ENCODE measurements around the gene NUDT22. TPM values are rescaled to one million over a fixed set of nuclear protein-coding genes. Genes with fewer than 3 reads are reported as not detected.
A peak's percentile ranks its signal among the peaks of the same experiment; 100 is the strongest.

Gene NUDT22
- total and polyA plus RNA-seq, 7 experiments from 2014 or later, result 40.7 to 94.0 (median 56.9) TPM

DNA sequence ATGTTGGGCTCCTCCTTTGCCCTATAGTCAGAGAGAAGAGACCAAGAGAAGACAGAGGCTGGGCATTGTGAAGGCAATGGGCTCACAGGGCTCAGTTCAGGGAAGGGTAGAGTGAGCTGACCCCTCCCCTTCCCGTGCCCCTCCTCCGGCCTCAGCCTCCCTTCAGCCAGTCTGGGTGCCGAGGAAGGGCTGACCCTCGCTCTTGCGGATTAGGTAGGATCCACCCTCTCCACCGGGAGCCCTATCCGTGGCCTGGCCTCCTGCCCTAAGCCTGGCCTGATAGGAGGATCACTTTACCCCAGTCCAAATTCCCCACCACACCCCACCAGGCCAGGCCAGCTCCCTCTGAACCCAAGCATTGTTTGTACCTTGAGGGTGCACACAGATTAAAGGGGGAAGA, 22.5 kb downstream of the NUDT22 start:
- no peaks in the 10 kb centered on the region for H3K36me3 Mint-ChIP-seq
- Histone ChIP-seq H3K27me3 (ENCODE audit: control insufficient read depth in 2 of 2, insufficient read depth in 2 of 2, low read length in 2 of 2) (no peaks in the 10 kb centered on the region), H3K4me3 (ENCODE audit: low read length) (no peak overlapping the region), H3K4me1 (ENCODE audit: control insufficient read depth in 2 of 2, insufficient read depth in 2 of 2, low read length in 2 of 2) (peaks cover 24 to 25% of the 10 kb centered on the region in 2 donors), H3K27ac (ENCODE audit: low read depth, low read length) (no peak overlapping the region), H3K36me3 (ENCODE audit: control insufficient read depth in 2 of 3, insufficient read depth in 3 of 3, low read length in 3 of 3) (peaks cover 0 to 3% (median 0%) of the 10 kb centered on the region in 3 experiments), H3K9me3 (ENCODE audit: control insufficient read depth in 2 of 3, low read length in 3 of 3) (no peaks in the 10 kb centered on the region)
- peaks cover 0 to 3% (median 0%) of the 10 kb centered on the region in 5 donors for H3K27me3 Mint-ChIP-seq
- H3K4me1 Mint-ChIP-seq, result peaks cover 7 to 47% (median 22%) of the 10 kb centered on the region in 7 donors
- ChIA-PET CTCF (interaction anchor here (0.7 to 1.1 kb wide), 3 partner anchors 21 to 69 kb away, joined by 3 read pairs; partner anchors contain the start of genes PRDX5 and TRMT112), POLR2A (interaction anchor here (0.9 to 12.3 kb wide), 3 partner anchors 9 to 44 kb away, joined by 4 to 154 read pairs (median 8); no protein-coding TSS in a partner anchor)
- DNase-seq (no peak), ATAC-seq (no peak)
- intact Hi-C loops (cut with micrococcal nuclease), result no loop called here
- H3K27ac Mint-ChIP-seq, result peak overlapping the region in 2 of 9 donors; percentile 7 to 16
- H3K4me3 Mint-ChIP-seq, result peak overlapping the region in 5 of 10 donors; percentile 70 to 92 (median 85)
- peaks cover 0 to 2% (median 0%) of the 10 kb centered on the region in 11 donors for H3K9me3 Mint-ChIP-seq

DNA sequence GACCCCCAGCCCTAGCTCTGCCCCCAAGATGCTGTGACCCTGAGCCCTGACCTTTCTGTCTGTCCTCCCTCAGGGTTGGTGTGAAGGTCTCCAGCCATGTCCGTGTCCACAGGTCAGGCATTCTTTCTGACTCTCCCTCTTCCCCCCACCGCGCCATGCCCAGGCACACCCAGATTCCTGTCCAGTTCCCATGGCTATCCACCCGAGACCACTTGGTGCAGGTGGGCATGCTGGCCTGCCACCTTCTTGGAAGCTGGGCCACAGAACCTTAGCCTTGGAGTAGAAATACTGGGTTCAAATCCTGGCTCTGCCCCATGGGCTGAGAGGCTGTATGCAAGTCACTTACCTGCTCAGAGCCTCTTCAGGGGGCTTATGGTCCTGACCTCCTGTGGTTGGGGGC, 23.0 kb downstream of the NUDT22 start:
- Mint-ChIP-seq H3K27ac (no peak overlapping the region), H3K36me3 (no peaks in the 10 kb centered on the region), H3K4me1 (peaks cover 7 to 48% (median 19%) of the 10 kb centered on the region in 7 donors), H3K27me3 (peaks cover 0 to 3% (median 0%) of the 10 kb centered on the region in 5 donors), H3K9me3 (peaks cover 0 to 2% (median 0%) of the 10 kb centered on the region in 11 donors), H3K4me3 (peak overlapping the region in 6 of 10 donors; percentile 27 to 88 (median 37))
- POLR2A ChIA-PET, result interaction anchor here (1.2 to 12.3 kb wide), 4 partner anchors 9 to 48 kb away, joined by 3 to 154 read pairs (median 7); no protein-coding TSS in a partner anchor
- H3K4me3 ChIP-seq (ENCODE audit: low read length), result no peak overlapping the region
- no peaks in the 10 kb centered on the region for H3K9me3 ChIP-seq (ENCODE audit: control insufficient read depth in 2 of 3, low read length in 3 of 3)
- peaks cover 21 to 25% of the 10 kb centered on the region in 2 donors for H3K4me1 ChIP-seq (ENCODE audit: control insufficient read depth in 2 of 2, insufficient read depth in 2 of 2, low read length in 2 of 2)
- CTCF ChIA-PET, result interaction anchor here (1.1 to 3.7 kb wide), 3 partner anchors 20 to 68 kb away, joined by 3 to 31 read pairs (median 8); partner anchors contain the start of genes FERMT3, PRDX5 and TRMT112
- no peaks in the 10 kb centered on the region for H3K27me3 ChIP-seq (ENCODE audit: control insufficient read depth in 2 of 2, insufficient read depth in 2 of 2, low read length in 2 of 2)
- H3K36me3 ChIP-seq (ENCODE audit: control insufficient read depth in 2 of 3, insufficient read depth in 3 of 3, low read length in 3 of 3), result no peaks in the 10 kb centered on the region
- no peak for DNase-seq
- intact Hi-C loops (cut with micrococcal nuclease), result no loop called here
- no peak overlapping the region for H3K27ac ChIP-seq (ENCODE audit: low read depth, low read length)
- ATAC-seq, result no peak

DNA sequence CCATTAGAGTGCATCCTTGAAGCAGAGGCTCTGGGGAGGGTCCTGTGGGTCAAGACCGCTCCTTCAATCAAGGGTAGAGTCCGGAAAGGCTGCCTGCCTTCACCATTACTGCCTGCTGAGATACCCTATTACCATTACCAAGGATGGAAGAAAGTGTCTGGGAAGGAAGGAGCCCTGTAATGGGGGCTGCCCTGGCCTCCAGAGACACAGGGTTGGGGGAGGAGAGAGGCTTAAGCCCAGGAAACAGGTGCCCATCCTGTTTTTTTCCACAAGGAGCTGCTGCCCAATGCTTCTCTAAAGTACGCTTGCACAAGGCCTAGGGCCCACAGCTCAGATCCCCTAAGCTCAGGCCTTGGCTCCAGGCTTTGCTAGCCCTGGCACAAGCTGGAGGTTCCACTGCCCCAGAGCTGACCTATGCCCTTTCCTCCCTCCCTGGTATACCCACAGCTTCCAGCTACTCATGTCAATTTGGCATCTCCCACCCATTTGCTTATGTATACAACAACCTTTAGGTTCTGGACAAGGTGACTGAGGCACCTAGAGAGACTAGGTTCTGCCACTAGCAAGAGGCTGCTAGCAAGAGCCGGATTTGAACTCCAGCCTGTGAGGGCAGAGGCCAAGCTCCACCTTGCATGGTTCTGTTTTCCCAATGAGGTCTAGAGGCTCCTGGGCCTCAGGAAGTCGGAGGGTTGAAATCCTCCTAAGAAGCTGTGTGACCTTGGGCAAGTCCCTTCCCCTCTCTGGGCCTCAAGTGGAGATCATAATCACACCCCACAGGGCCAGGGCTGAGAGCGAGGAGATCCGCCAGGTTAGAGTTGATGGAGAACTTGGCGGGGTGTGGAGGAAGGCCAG, 23.7 kb downstream of the NUDT22 start:
- Histone ChIP-seq H3K27me3 (ENCODE audit: control insufficient read depth in 2 of 2, insufficient read depth in 2 of 2, low read length in 2 of 2) (no peaks in the 10 kb centered on the region), H3K4me1 (ENCODE audit: control insufficient read depth in 2 of 2, insufficient read depth in 2 of 2, low read length in 2 of 2) (peaks cover 20 to 25% of the 10 kb centered on the region in 2 donors), H3K36me3 (ENCODE audit: control insufficient read depth in 2 of 3, insufficient read depth in 3 of 3, low read length in 3 of 3) (no peaks in the 10 kb centered on the region), H3K4me3 (ENCODE audit: low read length) (no peak overlapping the region), H3K9me3 (ENCODE audit: control insufficient read depth in 2 of 3, low read length in 3 of 3) (no peaks in the 10 kb centered on the region), H3K27ac (ENCODE audit: low read depth, low read length) (no peak overlapping the region)
- Mint-ChIP-seq H3K27me3 (peaks cover 0 to 3% (median 0%) of the 10 kb centered on the region in 5 donors), H3K4me3 (peak overlapping the region in 9 of 10 donors; percentile 49 to 80 (median 57)), H3K27ac (peak overlapping the region in 5 of 9 donors; percentile 8 to 73 (median 27)), H3K9me3 (peaks cover 0 to 2% (median 0%) of the 10 kb centered on the region in 11 donors), H3K36me3 (no peaks in the 10 kb centered on the region), H3K4me1 (peaks cover 7 to 48% (median 19%) of the 10 kb centered on the region in 7 donors)
- ChIA-PET CTCF (interaction anchor here (0.9 to 3.7 kb wide), 9 partner anchors 8 to 68 kb away, joined by 3 to 31 read pairs (median 3); partner anchors contain the start of genes FERMT3, FKBP2, PRDX5 and TRMT112), POLR2A (interaction anchor here (0.7 to 12.3 kb wide), 10 partner anchors 7 to 1609 kb away, joined by 3 to 154 read pairs (median 5); partner anchors contain the start of genes FKBP2, NUDT22 and TRPT1)
- no peak for ATAC-seq
- no peak for DNase-seq
- intact Hi-C loops (cut with micrococcal nuclease), result loop anchor here in 1 of 2 donors (1.0 kb wide), 1 partner anchor 8 kb away; the partner anchor contains the start of gene FKBP2

DNA sequence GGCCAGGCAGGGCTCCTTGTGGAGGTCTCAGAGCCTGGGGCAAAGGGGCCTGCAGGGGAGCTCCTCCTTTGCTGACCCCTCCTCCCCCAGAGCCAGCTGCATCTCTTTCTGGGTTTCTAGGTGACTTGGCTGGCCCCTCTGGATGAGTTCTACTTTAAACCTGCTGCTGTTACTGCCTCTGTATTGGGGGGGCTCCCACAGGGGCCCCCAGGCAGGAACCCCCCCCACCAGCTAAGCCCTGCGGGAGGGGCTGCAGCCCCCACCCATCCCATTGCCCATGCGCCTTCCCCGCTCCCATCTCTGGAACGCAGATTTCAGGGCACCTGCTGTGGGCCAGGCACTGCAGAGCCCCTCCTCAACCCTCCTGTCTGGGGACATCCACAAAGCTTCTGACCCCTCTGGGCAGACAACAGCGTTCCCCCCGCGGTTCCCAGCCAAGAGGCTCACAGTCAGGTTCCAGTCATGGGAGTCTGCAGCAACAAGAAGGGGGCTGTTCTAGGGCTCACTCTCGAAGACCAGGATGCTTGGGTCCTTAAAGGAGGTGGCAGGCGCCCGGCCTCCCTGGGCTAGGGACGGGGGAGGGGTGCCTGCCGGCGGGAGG, 24.4 kb downstream of the NUDT22 start:
- DNase-seq, result no peak
- Histone ChIP-seq H3K27ac (ENCODE audit: low read depth, low read length) (peak overlapping the region; percentile 53), H3K4me1 (ENCODE audit: control insufficient read depth in 2 of 2, insufficient read depth in 2 of 2, low read length in 2 of 2) (peaks cover 16 to 18% of the 10 kb centered on the region in 2 donors), H3K36me3 (ENCODE audit: control insufficient read depth in 2 of 3, insufficient read depth in 3 of 3, low read length in 3 of 3) (no peaks in the 10 kb centered on the region), H3K4me3 (ENCODE audit: low read length) (peak overlapping the region; percentile 63), H3K9me3 (ENCODE audit: control insufficient read depth in 2 of 3, low read length in 3 of 3) (no peaks in the 10 kb centered on the region), H3K27me3 (ENCODE audit: control insufficient read depth in 2 of 2, insufficient read depth in 2 of 2, low read length in 2 of 2) (no peaks in the 10 kb centered on the region)
- H3K4me1 Mint-ChIP-seq, result peaks cover 7 to 46% (median 19%) of the 10 kb centered on the region in 7 donors
- ATAC-seq, result no peak
- peaks cover 0 to 2% (median 0%) of the 10 kb centered on the region in 11 donors for H3K9me3 Mint-ChIP-seq
- CTCF ChIA-PET, result interaction anchor here (0.9 to 3.7 kb wide), 8 partner anchors 9 to 51 kb away, joined by 3 to 31 read pairs (median 6); partner anchors contain the start of genes FERMT3 and FKBP2
- intact Hi-C loops (cut with micrococcal nuclease), result loop anchor here (1.0 kb wide), 5 partner anchors 9 to 51 kb away; partner anchors contain the start of genes FKBP2 (in 2 of the 2) and GPR137 (in 1 of the 2)
- no peaks in the 10 kb centered on the region for H3K36me3 Mint-ChIP-seq
- peak overlapping the region; percentile 45 to 91 (median 86) for H3K4me3 Mint-ChIP-seq
- POLR2A ChIA-PET, result interaction anchor here (0.7 to 12.3 kb wide), 10 partner anchors 7 to 1608 kb away, joined by 3 to 154 read pairs (median 7); partner anchors contain the start of genes FERMT3, FKBP2, NUDT22 and TRPT1
- peaks cover 0 to 3% (median 0%) of the 10 kb centered on the region in 5 donors for H3K27me3 Mint-ChIP-seq
- H3K27ac Mint-ChIP-seq, result peak overlapping the region in 1 of 9 donors; percentile 73

DNA sequence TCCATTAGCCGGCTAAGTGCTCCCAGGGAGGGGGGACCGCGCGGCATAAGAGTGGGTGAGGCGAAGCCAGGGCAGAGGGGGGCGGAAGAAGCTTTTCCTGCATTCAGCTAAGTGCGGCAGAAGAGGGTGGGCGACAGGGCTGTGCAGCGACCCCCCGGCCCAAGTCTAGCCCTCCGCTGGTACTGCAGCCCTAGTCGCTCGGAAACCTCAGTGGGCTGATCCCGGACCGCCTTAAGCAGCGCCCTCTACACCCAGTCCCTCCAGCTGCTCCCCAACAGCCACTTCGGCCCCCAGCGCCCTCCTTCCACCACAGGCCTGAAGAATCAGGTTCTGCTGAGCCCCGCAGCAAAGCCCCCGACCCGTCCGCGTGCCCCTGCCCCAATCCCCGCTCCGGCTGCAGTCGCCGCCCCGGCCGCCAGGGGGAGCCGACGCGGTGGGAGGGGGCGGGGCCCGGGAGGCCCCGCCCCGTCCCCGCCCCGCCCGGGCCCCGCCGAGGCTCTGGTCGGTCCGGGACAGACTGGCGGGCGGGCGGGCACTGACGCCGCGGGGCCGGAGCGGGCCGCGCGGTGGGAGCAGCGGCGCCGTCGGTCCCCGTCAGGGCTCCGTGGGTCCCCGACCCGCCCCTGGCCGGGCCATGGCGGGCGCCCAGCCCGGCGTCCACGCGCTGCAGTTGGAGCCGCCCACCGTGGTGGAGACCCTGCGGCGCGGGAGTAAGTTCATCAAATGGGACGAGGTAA, 25.1 kb downstream of the NUDT22 start, which contains the start of gene PLCB3:
Gene PLCB3 (plus strand): TSS at position 515 of the 737 bp plus-strand sequence. CDS start 120 bp downstream, at position 635.
- no peaks in the 10 kb centered on the region for H3K9me3 ChIP-seq (ENCODE audit: control insufficient read depth in 2 of 3, low read length in 3 of 3)
- Mint-ChIP-seq H3K27ac (peak within 1 kb of the TSS in 7 of 9 donors; percentile 26 to 84 (median 71)), H3K4me1 (peaks cover 7 to 41% (median 14%) of the 10 kb centered on the region in 7 donors), H3K4me3 (peak within 1 kb of the TSS; percentile 81 to 96 (median 88)), H3K27me3 (peaks cover 0 to 3% (median 0%) of the 10 kb centered on the region in 5 donors), H3K36me3 (no peaks in the 10 kb centered on the region), H3K9me3 (peaks cover 0 to 2% (median 0%) of the 10 kb centered on the region in 11 donors)
- ATAC-seq (peak; percentile 83), DNase-seq (peak; percentile 30 to 81 (median 57))
- POLR2A ChIA-PET, result interaction anchor here (0.7 to 12.3 kb wide), 6 partner anchors 8 to 46 kb away, joined by 3 to 154 read pairs (median 9); partner anchors contain the start of genes FERMT3, NUDT22 and TRPT1
- peak within 1 kb of the TSS; percentile 69 for H3K4me3 ChIP-seq (ENCODE audit: low read length)
- intact Hi-C loops (cut with micrococcal nuclease), result loop anchor here (1.0 kb wide), 5 partner anchors 10 to 50 kb away; partner anchors contain the start of genes FKBP2 (in 1 of the 2) and GPR137 (in 1 of the 2)
- CTCF ChIA-PET, result interaction anchor here (1.1 to 3.7 kb wide), 7 partner anchors 10 to 53 kb away, joined by 3 to 31 read pairs (median 8); partner anchors contain the start of genes FERMT3 and FKBP2
- peak within 1 kb of the TSS; percentile 59 for H3K27ac ChIP-seq (ENCODE audit: low read depth, low read length)
- peaks cover 13 to 16% of the 10 kb centered on the region in 2 donors for H3K4me1 ChIP-seq (ENCODE audit: control insufficient read depth in 2 of 2, insufficient read depth in 2 of 2, low read length in 2 of 2)
- H3K36me3 ChIP-seq (ENCODE audit: control insufficient read depth in 2 of 3, insufficient read depth in 3 of 3, low read length in 3 of 3), result no peaks in the 10 kb centered on the region
- H3K27me3 ChIP-seq (ENCODE audit: control insufficient read depth in 2 of 2, insufficient read depth in 2 of 2, low read length in 2 of 2), result no peaks in the 10 kb centered on the region
